Progenitor cell of endocrine pancreas (in vitro differentiated cells): ENCODE measurements around the gene AZIN2. TPM values are rescaled to one million over a fixed set of nuclear protein-coding genes. Genes with fewer than 3 reads are reported as not detected.
A peak's percentile ranks its signal among the peaks of the same experiment; 100 is the strongest.

Source experiments
- DNase-seq: peaks from one replicate; pipeline ENCODE4 v3.0.0; 2021; ENCODE audit warnings: low spot score; ENCODE audit not compliant: unreplicated experiment
- H3K27ac Mint-ChIP-seq: 2 replicates; pipeline ENCODE4 v1.8.0; 2021; ENCODE audit warnings: mild to moderate bottlenecking, moderate library complexity, mixed read lengths
- H3K27me3 Mint-ChIP-seq: 2 replicates; pipeline ENCODE4 v1.8.0; 2021; ENCODE audit warnings: mixed read lengths
- H3K36me3 Mint-ChIP-seq: 2 replicates; pipeline ENCODE4 v1.8.0; 2022; ENCODE audit warnings: mixed read lengths; ENCODE audit not compliant: insufficient read depth
- H3K4me1 Mint-ChIP-seq: 2 replicates; pipeline ENCODE4 v1.8.0; 2021; ENCODE audit warnings: low read depth, mixed read lengths
- H3K4me3 Mint-ChIP-seq: 2 replicates; pipeline ENCODE4 v1.8.0; 2021; ENCODE audit warnings: low read depth, mild to moderate bottlenecking, moderate library complexity, mixed read lengths
- H3K9me3 Mint-ChIP-seq: 2 replicates; pipeline ENCODE4 v1.8.0; 2021; ENCODE audit warnings: low read depth, mixed read lengths
- total RNA-seq: library from RNA; stranded (reverse); gene quantifications from 2 replicates; pipeline ENCODE4 v1.2.1, GENCODE V29; 2021
- TF ChIP-seq, protein P1 (sequence below): fragments of 200-600 bp; sonication (generic); IDR thresholded peaks from one replicate; pipeline ENCODE4 v1.5.0; 2021; ENCODE audit warnings: antibody characterized with exemption, mild to moderate bottlenecking; ENCODE audit not compliant: unreplicated experiment

AZIN2 gene
- total RNA-seq, 1 donor from 2014 or later = 5.2 TPM

DNA sequence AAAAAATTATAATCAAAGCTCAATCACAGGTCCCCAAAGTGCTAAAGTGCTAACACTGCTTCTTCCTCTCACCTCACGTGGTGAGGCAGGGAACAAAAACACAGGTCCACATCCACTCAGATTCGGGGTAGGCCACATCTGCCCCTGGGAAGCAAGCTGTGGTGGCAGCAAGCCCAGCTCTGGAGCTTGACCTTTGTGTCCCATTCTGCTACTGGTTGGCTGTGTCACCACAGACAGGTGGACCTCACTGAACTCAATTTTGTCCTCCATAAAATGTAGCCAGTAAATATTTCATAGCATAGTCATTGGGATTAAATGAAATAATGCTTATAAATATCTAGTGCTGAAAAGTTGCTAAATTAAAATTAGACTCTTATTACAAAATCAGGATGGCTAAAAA lies 8.5 kb downstream of the AZIN2 start:
- H3K4me1 Mint-ChIP-seq = no peaks in the 10 kb centered on the region

DNA sequence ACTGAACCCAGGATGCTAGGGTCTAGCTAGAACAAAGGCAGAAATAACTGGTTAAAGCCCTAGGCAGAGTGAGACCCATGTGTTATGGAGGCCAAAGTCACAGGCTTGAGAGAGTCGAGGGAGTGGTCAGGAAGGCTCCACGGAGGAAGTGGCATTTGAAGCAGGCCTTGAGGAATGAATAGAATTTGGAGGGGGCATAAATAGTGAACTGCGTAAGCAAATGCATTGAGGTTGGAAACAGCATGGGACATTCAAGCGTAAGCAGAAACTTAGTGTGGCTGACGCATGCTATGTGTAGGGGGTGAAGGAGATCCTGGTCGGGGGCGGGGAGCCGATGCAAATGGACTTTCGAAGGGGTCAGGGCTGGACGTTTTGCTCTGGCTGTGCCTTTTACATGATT lies 11.5 kb downstream of the AZIN2 start:
- TF ChIP-seq, protein P1, sequence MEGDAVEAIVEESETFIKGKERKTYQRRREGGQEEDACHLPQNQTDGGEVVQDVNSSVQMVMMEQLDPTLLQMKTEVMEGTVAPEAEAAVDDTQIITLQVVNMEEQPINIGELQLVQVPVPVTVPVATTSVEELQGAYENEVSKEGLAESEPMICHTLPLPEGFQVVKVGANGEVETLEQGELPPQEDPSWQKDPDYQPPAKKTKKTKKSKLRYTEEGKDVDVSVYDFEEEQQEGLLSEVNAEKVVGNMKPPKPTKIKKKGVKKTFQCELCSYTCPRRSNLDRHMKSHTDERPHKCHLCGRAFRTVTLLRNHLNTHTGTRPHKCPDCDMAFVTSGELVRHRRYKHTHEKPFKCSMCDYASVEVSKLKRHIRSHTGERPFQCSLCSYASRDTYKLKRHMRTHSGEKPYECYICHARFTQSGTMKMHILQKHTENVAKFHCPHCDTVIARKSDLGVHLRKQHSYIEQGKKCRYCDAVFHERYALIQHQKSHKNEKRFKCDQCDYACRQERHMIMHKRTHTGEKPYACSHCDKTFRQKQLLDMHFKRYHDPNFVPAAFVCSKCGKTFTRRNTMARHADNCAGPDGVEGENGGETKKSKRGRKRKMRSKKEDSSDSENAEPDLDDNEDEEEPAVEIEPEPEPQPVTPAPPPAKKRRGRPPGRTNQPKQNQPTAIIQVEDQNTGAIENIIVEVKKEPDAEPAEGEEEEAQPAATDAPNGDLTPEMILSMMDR = no peak
- Mint-ChIP-seq H3K27me3 (peaks cover 6% of the 10 kb centered on the region), H3K4me3 (no peak overlapping the region), H3K4me1 (no peaks in the 10 kb centered on the region), H3K27ac (no peak overlapping the region), H3K36me3 (no peaks in the 10 kb centered on the region), H3K9me3 (no peaks in the 10 kb centered on the region)
- no peak for DNase-seq

More for the DNA sequence above, 8.5 kb downstream of the AZIN2 start:
- Mint-ChIP-seq H3K27ac (no peak overlapping the region), H3K27me3 (peaks cover 16% of the 10 kb centered on the region), H3K4me3 (no peak overlapping the region), H3K36me3 (no peaks in the 10 kb centered on the region), H3K9me3 (no peaks in the 10 kb centered on the region)
- DNase-seq = no peak
- TF ChIP-seq, protein P1 = no peak

DNA sequence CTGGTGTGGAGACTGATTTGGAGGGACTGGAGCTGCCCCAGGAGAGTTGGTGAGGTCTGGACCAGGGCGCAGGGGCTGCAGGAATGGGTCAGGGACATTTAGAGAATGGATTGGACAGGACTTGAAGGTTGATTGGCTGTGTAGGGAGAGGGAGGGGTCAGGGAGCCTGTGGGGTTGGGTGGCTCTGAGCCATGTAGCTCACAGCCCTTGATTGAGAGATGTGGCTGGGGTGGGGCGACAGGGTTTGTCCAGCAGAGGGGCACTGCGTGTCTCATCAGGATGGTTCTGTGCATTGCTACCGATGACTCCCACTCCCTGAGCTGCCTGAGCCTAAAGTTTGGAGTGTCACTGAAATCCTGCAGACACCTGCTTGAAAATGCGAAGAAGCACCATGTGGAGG lies 12.1 kb downstream of the AZIN2 start:
- Mint-ChIP-seq H3K36me3 (no peaks in the 10 kb centered on the region), H3K4me1 (no peaks in the 10 kb centered on the region), H3K4me3 (no peak overlapping the region), H3K27ac (no peak overlapping the region), H3K27me3 (peaks cover 6% of the 10 kb centered on the region), H3K9me3 (no peaks in the 10 kb centered on the region)
- no peak for DNase-seq
- TF ChIP-seq, protein P1 = no peak

DNA sequence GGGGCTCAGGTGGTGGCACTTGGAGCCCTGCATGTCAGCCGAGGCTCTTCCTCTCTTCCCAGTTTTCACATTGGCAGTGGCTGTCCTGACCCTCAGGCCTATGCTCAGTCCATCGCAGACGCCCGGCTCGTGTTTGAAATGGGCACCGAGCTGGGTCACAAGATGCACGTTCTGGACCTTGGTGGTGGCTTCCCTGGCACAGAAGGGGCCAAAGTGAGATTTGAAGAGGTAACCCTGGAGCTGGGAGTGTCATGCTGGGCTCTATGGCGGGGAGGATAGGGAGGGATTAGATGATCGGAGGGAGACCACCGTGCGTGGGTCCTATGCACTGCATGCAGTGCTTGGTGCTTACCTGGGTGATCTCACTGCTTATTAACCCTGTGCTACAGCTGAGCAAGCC lies 13.5 kb downstream of the AZIN2 start:
- Mint-ChIP-seq H3K4me1 (no peaks in the 10 kb centered on the region), H3K36me3 (no peaks in the 10 kb centered on the region), H3K4me3 (no peak overlapping the region), H3K27ac (no peak overlapping the region), H3K9me3 (no peaks in the 10 kb centered on the region), H3K27me3 (peaks cover 3% of the 10 kb centered on the region)
- TF ChIP-seq, protein P1 = no peak
- no peak for DNase-seq

DNA sequence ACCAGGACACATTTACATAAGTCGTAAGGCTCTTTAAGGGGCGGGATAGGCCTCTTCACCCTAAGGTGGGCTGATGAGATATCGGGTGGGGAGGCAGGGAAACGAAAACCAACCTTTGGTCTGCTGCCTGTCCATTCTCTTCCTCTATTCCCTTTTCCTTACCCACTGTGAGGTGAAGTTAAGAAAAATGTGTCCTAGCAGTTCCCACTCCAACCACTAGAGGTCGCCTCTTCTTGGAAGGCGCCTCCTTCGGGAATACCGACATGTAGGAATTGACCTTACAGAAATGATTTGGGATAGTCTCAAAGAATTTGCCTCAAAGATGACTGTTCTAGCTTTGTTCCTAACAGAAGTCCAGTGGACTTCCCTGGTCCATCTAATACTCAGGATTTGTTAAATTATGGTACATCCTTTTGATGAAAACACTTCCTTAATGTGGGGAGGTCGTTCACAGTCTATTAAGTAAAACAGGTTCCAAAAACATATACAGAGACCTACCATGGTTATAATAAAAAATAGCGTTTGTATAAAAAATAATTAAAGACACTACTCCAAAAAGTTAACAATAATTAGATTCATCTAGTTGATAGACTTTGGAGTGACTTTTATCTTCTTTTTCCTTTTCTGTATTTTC lies 14.1 kb downstream of the AZIN2 start:
- Mint-ChIP-seq H3K4me1 (no peaks in the 10 kb centered on the region), H3K9me3 (no peaks in the 10 kb centered on the region), H3K27ac (no peak overlapping the region), H3K4me3 (no peak overlapping the region), H3K27me3 (peaks cover 3% of the 10 kb centered on the region), H3K36me3 (no peaks in the 10 kb centered on the region)
- TF ChIP-seq, protein P1 = peak; percentile 98
- peak; percentile 63 for DNase-seq
